Stimulated activated naive CD8-positive, alpha-beta T cell treated with anti-CD3 and anti-CD28 coated beads, Interleukin-15, Interleukin-2, amounts not matched to agents 100 U/mL and 50 U/mL, for 24 hours (primary cell): ENCODE results near the gene JARID2.

Experiments used
- ATAC-seq: fragments of 150-1000 bp; cut with Tn5 transposase; one replicate; pipeline ENCODE4 v1.10.0; 2021
- DNase-seq: peaks from one replicate; pipeline ENCODE4 v3.0.0; 2021

The JARID2 gene

DNA sequence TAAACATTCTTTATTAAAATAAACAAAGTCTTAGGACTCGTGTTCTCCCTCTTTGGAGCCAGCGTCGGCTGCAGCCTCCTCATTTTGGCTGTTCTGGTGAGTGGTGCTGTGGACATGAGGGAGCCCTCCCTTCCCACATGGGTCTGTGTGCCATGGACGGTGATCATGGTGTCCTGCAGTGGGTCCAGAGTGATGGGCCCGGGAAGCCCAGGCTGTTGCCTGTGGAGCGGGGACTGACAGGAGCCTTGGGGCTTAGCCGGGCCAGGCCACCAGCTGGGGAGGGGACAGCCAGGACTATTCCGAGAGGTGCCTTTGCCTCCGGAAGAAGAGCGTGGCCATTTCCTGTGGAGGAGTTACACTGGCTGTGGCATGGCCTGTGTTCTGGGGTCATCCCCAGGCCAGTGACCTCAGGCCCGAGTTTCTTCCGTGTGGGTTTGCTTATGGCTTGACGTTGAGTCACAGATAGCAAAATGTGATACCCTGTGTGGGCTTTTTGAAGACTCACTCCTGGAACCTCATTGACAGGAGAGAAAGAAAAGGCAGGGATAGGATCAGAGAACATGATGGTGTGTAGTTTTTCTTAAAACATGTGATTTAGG lies 263.6 kb downstream of the JARID2 start:
- DNase-seq (no peak), ATAC-seq (no peak)

DNA sequence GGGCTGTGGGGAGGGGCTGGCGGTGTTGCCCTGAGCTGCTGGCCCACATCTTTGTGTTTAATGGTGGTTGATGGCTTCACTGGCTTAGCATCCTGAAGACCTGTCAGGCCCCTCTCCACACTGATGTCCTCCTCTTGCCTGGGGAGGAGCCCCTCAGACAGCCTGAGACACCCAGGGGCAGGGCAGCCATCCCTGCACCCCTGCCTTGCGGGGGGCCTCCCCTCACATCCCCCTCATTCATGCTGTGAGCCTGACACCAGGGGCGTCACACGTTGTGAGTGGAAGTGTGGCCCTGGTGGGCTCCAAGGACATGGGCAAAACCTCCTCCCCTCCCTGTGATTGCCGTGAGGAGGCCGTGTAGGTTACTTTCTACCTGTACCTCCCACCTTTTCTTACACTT lies 264.3 kb downstream of the JARID2 start:
- ATAC-seq (no peak), DNase-seq (no peak)

DNA sequence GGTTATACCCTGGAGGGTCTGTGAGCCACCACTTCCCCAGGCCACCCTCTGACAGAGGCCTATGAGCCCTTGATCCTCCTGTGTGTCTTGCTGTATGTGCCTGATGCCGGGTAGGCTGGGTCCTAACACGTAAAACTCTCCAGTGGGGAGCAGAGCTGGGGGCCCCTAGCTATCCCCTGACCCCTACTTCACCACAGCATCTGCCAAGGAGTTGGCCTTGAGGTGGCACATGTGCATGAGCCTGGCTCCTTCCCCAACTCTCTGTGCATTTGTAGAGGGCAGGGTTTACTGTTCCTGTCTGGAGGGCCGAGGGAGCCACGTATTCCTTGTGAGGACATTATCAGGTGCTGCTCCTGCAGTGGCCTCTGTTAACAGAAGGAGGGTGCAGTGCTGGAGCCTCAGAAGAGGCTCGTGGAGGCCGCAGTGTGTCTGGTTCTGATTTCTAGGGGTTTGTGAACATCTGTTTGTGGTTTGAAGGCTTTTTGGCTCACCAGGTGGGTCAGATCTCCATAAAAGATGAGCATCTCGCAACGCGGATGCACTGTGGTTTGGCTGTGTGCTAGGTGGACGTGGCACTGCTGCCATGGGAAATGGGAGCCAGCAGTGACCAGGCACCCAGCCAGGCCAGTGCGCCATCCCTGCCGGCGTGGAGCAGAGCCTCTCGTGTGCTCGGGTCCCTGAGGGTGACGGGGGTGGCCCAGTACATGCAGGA lies 264.8 kb downstream of the JARID2 start:
- DNase-seq (no peak), ATAC-seq (no peak)

DNA sequence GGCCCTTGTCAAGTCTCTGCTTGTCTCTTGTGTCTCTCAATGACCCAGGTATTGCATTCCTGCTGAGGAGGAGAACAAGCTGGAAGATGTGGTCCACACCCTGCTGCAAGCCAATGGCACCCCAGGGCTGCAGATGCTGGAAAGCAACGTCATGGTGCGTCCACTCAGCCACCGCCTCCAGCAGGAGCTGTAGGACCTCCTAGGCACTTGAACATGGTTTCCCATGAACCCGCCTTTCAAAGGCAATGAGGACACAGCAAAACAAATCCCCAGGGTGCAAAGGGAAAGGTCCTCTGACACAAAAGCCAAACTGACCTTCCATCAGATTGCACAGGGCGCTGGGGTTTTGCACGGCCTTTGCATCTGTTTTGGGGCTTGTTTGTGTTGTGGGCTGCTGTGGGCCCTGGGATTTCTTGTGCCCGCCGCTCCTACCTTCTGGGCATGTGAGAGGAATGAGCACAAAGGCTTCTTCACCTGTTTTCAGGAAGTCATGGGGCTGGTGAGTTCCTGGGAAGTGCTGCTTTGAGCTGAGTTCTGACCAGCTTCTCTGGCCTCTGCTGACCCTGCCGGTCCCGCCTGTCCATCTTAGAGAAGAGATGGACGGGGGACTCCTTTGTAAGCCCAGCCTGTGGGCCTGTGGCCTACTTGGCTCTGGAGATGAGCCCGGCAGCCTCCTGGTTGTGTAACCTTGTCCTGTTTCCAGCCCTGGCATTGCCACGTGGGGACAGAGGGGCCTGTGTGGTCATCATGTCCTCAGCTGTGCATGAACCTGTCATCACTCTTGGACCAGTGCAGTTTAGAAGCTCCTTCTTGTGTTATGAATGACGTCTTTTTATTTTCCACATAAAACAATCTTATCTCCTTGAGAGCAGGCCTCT lies 265.6 kb downstream of the JARID2 start:
- DNase-seq (no peak), ATAC-seq (no peak)

DNA sequence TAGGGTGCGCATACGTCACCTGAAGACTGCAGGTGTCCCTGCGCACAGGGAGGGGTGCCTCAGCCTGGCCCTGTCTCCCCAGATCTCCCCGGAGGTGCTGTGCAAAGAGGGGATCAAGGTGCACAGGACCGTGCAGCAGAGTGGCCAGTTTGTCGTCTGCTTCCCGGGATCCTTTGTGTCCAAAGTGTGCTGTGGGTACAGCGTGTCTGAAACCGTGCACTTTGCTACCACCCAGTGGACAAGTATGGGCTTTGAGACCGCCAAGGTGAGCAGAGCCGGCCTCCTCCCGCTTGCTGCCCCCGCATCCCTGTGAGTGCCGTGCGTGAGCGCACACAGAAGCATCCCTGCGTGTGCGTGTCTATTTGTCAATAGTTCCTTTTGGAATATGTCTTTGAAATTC lies 266.3 kb downstream of the JARID2 start:
- DNase-seq, result no peak

DNA sequence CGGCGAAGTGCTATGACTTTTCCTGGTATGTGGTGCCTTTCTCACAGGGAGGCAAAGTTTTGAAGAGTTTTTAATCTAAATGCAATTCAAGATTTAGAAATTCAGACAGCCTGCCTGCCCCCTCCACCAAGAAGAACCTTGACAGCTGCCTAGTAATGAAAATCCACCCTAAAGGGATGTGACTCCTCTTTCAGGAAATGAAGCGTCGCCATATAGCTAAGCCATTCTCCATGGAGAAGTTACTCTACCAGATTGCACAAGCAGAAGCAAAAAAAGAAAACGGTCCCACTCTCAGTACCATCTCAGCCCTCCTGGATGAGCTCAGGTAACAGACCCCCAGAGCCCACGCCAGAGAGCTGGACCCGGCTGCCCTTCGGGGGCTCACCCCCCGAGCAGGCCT lies 266.9 kb downstream of the JARID2 start:
- DNase-seq (no peak), ATAC-seq (no peak)

More for the DNA sequence above, 266.3 kb downstream of the JARID2 start:
- ATAC-seq, result no peak

DNA sequence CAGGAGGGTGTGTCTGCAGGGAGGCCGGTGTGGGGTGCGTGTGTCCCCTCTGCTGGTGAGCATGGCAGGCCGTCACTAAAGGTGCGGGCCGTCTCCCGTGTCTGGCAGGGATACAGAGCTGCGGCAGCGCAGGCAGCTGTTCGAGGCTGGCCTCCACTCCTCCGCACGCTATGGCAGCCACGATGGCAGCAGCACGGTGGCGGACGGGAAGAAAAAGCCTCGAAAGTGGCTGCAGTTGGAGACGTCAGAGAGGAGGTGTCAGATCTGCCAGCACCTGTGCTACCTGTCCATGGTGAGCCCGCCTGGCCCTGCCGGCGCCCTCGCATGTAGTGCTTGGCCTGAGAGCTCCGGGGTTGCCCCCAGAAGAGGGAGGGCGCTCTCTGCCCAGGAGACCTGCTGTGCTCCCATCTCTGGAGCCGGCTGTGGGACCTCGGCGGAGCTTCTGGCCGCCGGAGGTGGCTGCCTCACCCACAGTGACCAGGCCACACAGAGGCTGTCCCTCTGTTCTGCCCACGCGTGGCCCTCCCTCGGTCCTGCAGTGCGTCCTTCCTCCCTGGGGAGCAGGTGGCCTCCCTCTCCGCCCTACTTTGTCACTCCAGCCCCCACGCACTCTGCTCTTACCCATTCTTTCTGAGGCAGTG lies 267.4 kb downstream of the JARID2 start:
- peak; percentile 16 for ATAC-seq

DNA sequence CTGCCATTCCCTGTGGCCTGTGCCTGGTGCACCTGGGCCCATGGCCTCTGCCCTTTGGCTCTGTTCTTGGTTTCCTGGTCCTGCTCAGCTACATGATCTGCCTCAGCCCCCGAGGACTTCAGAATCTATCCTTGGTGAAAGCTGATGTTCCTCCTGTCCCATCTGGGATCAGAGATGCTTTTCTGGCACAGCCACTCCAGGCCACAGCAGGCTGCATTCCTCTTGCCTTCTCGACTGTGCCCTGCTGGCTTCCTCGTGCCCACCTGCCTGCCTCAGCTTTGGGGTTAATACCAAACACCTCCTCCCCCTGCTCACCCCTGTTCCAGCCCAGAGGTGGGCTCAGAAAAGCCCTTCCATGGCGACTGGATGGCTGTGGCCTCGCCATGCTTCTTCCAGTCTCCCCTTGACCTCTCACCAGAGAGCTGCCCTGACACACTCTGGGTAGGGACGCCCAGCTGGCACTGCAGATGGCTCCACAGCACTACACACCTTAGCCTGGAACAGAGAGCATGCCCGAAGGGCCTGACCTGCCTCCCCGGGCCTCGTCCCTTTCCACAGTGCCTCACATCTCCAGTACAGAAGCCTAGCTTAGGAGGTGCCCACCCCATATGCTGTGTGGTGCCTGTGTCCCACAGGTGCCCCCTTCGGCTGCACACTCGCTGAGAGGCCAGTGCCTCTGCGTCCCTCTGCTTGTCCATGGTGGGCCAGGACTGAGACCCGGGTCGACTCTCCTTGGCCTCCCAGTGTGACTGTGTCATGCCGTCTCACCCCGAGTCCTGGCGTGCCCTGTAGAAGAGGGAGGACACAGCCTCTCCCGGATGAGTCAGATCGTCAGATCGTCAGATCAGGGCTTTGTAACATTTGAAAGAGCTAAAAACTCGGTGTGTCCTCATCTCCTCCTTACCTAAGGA lies 268.2 kb downstream of the JARID2 start:
- no peak for ATAC-seq
- no peak for DNase-seq

More for the DNA sequence above, 267.4 kb downstream of the JARID2 start:
- DNase-seq, result no peak

DNA sequence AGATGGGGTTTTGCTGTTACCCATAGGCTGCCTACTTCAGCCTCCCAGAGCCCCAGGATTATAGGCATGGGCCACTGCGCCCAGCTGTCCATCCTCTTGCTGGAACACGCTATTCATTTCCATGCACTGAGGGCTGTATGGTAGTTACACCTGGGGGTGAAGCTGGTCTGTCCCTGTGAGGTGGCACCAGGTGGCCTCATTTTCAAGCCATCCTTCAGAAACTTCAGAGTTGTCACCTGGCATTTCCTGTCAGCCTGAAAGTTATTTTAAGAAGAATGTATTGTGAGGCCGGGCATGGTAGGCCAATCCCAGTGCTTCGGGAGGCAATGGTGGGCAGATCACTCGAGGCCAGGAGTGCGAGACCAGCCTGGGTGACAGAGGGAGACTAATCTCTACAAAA lies 269.4 kb downstream of the JARID2 start:
- no peak for ATAC-seq
- no peak for DNase-seq

DNA sequence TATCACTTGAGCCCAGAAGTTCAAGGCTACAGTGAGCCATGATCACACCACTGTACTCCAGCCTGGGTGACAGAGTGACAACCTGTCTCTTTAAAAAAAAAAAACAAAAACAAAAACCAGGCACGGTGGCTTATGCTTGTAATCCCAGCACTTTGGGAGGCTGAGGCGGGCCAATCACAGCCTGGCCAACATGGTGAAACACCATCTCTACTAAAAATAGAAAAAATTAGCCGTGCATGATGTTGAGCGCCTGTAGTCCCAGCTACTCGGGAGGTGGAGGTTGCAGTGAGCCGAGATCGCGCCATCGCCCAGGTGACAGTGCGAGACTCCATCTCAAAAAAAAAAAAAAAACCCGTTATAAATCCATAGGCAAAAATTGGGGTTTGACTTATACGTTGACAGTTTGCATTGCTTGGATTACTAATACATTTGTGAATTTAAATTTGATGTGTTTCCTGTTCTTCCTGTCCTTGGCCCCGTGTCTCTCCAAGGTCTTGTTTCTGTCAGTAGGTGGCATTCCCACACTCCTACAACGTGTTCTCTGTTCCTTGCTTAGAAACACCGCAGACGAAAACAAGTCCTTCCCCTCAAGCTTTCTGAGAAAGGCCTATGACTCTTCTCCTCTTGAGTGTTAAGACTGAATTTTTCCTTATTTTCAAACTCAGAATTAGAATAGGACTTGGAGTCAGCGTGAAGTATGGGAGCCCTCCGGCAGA lies 269.9 kb downstream of the JARID2 start:
- ATAC-seq (no peak), DNase-seq (no peak)

DNA sequence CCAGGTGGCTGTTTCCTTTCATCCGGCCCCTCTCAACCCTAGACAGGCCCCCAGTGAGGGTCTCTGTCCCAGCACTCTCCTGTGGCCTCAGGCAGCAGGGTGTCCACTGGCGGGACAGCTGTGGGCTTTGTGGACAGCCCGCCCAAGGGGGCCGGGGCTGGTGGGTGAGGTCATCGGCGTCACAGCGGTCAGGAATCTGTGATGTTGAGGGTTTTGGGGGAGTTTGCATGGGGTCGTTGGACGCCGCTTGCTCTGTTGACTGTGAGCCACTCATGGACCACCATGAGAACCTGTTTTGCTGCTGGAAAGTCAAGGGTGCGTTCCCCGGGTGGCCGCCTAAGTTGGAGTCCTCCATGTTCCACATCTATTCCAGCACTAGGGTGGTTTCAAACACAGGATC lies 270.5 kb downstream of the JARID2 start:
- DNase-seq (no peak), ATAC-seq (no peak)

DNA sequence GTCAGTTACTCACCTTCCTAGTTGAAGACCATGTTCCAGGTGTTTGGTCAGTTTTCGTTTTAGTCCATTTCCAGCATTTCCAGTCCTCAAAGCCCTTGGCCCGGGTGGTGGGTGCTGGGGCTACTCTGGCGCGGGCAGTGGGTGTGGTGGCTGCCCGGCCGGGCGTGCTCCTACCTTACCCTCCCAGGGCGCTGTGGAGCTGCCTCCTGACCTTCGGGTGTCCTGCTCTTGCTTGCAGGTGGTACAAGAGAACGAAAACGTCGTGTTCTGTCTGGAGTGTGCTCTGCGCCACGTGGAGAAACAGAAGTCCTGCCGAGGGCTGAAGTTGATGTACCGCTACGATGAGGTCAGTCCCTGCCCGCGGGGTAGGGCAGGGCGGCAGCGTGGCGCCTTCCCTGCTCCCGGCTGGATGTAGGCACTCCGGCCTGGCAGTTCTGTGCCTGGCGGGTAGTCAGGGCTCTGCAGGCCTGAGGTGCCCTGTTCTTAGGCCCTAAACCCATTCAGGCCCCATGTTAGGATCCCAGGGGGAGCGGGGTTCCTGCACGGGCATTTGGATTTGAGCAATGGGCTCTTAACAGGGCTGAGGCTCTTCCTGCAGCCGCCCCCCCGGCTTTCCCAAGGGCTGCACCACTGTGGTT lies 271.2 kb downstream of the JARID2 start:
- DNase-seq (no peak), ATAC-seq (no peak)

DNA sequence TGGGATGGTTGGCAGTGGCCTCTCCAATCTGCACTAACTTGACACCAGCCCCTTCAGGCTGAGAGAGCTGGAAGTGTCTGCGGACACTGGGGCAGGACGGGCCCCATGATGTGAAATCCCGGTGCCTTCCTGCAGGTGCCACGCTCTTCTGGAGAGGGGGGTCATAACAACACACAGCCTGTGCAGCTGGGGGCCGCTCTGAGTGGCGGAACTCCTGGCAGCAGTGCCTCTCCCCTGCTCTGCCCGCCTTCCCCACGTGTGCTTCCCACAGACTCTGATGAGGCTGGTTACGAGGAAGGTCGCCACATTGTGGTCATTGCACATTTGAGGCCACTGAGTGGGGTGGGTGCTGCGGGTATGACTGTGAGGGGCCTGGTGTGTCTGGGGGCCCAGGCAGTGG lies 271.7 kb downstream of the JARID2 start:
- DNase-seq (no peak), ATAC-seq (no peak)

DNA sequence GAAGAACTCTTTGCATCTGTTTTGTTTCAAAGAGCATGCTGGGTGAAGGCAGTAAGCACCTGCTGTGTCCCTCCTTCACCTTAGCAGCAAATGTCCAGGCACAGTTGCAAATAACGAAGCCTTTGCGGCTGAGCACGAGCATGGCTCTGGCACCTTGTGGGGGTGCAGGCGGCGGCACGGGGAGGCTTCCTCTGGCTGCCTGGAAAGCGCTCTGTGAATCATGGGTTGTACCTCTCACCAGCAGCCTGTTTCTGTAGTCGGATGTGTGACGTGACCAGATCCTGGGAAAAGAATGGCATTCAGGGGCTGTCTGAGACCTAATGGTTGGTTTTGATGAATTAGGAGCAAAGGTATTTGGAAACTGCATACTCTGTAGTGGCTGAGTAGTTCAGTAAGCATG lies 272.2 kb downstream of the JARID2 start:
- no peak for ATAC-seq
- no peak for DNase-seq

DNA sequence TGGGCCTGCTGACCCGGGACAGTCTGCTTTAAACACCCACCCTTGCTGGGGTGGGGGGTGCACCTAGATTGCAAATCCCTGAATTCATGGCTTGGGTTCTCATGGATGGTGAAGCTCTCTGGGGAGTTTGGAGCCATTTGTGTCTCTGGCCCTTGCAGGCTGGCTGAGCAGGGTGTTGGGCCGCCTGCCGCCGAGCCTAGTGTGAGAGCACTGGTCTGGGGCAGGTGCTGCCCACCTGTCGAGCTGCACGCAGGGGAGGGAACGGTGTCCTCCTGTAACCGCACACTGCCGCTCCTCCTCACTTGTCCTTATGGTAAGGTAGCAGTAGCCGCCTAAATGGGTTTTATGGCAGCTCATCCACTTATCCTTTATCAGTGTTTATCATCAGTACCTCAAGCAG lies 273.0 kb downstream of the JARID2 start:
- ATAC-seq (no peak), DNase-seq (no peak)

DNA sequence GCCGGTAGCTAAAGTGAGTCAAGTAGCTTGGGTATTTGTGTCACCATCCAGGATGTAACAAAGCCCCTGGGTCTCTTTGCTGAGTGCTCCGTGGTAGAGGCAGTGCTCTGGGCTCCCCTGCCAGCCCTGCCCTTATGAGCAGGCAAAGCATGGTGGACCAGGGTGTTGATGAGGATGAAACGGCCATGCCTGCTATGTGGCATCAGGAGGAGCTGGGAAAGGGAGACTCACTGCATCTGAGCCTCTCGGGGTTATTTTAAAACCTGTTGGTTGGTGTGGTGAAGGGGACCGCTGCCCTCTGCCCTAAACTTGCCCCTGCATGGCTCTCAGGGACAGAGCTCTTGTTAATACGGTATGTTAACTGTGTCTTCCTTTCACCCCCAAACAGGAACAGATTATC lies 273.8 kb downstream of the JARID2 start:
- DNase-seq (no peak), ATAC-seq (no peak)

DNA sequence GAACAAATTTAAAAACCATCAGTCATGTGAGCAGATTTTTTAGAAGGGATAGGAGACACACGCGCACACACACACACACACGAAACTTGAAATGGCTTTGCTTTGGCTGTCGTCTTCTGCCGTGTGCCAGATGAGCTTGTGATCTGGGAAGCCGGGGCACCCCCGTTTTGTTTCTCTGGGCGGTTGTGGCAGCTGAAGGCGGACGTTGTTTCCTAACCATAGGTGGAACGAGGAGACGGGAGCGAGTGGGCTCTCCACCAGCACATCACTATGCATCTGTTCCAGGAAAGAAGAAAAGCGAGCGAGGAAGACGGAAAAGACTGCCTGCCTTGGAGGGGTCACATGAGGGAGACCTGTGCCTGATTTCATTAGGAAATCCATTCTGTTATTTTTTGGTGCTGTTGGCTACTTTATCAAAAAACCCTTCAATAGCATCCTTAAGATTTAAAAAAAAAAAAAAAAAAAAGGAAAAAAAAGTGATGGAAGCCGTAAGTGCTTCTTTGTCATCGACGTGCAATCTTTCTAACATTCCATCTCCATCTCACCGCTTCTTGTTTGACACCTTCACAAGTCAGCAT lies 274.8 kb downstream of the JARID2 start:
- no peak for DNase-seq
- ATAC-seq, result no peak

DNA sequence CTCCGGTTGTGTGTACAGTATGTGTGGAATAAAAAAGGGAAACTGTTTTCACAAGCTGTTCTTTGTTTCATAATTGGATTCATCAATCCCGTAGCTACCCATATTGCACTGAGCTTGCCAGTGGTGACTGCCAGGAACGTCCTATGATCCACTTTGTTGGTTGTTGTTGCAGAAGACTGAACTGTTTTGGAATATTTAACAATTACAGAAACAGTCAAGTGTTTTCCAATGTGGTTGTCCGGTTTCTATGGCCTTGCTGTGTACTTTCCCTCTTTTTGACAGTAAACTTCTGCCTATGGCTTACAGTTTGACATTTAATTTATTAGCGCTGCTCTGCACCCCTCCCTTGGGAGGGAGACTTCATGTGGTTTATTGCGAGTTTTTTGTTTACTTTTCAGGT lies 275.7 kb downstream of the JARID2 start:
- ATAC-seq, result no peak
- DNase-seq, result no peak

DNA sequence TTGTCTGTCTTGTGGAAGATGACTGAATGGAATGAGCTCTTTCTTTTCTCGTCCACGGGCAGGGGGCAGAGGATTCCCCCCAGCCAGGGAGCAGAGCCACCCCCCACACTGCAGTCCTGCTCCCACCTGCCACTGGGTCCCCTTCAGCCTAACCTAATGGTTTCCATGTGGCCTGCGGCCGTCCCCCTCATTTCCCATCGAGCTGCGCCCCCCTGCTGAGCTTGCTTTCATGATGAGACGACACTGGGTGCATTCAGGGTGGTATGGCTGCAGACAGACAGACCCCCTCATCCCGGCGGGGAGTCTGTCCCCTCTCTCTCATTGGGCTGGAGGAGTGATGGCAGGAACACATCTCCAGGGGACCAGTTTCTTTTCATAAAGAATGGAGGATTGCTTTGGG lies 276.2 kb downstream of the JARID2 start:
- ATAC-seq, result no peak
- DNase-seq, result no peak

DNA sequence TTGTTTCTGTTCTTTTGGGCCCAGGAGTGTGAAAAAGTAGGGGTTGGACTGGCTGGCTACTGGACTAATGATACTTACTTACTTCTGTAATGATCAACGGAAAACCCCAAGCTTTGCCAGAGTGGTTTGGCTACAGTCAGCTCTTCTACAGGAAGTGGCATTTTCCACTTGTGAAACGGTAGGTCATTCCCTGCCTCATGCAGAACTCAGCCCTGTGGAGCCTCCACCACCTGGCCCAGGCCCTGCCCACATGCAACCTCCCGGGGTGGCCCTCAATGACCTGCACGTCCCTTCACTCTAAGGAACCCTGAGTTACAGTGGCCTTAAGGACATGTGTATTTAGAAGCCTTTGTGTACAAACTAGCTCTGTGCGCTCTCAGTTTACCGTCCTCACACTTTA lies 276.6 kb downstream of the JARID2 start:
- peak; percentile 15 for DNase-seq
- ATAC-seq, result peak; percentile 34
